ENCODE results near the gene LIMS2. TPM values are rescaled to one million over a fixed set of nuclear protein-coding genes. Genes with fewer than 3 reads are reported as not detected.

The LIMS2 gene, protein sequence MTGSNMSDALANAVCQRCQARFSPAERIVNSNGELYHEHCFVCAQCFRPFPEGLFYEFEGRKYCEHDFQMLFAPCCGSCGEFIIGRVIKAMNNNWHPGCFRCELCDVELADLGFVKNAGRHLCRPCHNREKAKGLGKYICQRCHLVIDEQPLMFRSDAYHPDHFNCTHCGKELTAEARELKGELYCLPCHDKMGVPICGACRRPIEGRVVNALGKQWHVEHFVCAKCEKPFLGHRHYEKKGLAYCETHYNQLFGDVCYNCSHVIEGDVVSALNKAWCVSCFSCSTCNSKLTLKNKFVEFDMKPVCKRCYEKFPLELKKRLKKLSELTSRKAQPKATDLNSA
- total RNA-seq (2014; rRNA removed; shearing (Covaris generic)) = 0.30 and 2.0 TPM in 2 replicates

DNA sequence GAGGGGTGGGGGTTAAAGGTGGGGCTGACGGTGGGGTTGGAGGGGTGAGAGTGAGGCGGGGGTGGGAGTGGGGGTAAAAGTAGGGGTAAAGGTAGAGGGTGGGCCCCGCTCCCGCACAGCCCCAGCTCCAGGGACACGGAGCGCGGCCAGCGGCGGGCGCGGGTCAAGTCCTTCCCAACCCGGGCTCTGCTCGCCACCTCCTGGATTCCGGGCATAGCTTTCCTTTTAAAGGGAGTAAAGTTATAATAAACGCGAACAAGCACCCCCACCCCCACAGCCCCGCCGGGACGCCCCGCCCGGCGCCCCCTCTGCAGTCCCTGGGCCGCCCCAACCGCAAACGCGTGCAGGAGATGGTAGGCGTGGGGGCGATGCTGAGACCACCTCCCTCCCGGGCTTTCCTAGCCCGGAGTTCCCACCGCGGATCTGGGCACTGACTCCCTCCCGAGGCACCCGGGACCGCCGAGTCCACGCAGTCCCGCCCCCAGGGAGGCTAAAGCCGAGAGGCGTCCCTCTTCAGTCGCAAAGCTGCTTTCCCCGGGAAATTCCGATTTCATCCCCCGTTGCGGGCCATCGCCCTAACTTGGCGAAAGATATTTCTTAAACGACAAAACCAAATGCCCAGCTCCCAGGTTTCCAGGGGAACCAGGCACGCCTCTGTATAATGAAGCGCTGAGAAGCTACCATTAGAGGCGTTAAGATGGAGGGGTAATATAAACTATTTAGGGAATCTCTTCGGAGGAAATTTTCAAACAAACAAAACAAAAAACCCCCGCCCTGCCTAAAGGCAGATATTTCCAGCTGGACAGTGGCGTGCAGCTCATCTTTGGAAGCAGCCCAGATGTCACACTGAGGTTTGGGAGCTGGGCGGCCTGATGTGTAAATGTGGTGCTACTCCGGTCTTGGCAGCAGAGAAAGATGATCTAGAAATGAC, at the start of gene LIMS2:
TSS of gene LIMS2 (minus strand) at position 200 of the 931 bp plus-strand sequence. CDS start 506 bp downstream, outside the sequence.
- peak; percentile 67 for DNase-seq (ENCODE audit: low read depth)

DNA sequence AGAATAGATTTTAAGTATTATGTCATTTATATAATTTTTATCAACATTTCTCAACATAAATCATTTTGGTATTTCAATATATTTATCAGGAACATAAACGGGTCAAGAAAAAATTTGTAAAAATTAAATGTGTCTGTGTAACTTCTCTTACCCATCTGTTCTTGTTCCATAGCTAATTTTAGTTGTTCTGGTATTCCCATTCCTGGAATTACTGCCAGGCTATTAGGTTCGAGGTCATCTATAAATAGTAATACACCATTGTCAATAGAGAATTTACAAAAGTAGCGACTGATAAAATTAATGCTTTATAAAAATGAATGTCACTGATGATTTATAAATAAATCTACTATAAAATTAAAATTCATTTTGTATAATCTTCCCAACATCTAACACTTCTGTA, 47.5 kb upstream of the LIMS2 start:
- no peak for DNase-seq (ENCODE audit: low read depth)

DNA sequence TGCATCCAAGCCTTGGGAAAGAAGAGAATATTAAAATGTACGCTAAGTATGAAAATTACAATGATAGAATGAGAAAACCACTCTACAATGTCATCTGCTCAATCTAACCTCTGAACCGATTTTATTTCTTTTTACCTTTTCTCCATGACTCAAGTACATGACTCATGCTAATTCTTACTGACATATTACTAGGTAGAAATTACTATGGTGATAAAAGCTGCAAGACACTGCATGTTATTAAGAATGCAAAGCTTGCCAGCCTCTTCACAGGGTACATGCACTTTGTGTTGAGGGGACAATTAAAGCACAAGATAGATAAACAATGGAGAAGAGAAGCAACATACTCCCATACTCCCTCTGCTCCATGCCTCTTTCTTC, 46.6 kb upstream of the LIMS2 start:
- peak; percentile 84 for DNase-seq (ENCODE audit: low read depth)

DNA sequence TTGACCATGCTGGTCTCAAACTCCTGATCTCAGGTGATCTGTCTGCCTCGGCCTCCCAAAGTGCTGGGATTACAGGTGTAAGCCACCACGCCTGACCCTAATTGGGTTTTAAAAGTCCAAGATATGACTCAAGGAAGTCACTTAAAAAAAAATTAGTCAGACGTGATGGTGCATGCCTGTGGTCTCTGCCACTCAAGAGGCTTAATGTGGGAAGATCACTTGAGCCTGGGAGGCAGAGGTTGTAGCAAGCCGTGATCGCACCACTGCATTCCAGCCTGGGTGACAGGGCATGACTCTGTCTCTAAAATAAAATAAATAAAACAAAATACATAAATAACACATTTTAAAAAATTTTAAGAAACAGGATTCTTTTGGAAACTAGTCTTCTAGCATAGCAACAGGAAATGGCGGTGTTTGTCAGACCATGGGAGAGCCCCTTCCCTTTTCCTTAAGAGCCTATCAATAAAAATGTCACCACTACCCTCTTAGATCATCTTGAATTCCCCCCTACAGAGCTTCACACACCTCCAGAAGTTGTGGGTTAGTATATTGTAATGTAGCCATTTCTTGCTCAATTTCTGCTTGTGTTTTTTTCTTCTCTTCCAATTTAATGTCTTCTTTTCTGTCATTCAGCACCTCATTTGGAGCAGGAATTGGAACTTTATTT, 46.1 kb upstream of the LIMS2 start:
- peak; percentile 94 for DNase-seq (ENCODE audit: low read depth)

DNA sequence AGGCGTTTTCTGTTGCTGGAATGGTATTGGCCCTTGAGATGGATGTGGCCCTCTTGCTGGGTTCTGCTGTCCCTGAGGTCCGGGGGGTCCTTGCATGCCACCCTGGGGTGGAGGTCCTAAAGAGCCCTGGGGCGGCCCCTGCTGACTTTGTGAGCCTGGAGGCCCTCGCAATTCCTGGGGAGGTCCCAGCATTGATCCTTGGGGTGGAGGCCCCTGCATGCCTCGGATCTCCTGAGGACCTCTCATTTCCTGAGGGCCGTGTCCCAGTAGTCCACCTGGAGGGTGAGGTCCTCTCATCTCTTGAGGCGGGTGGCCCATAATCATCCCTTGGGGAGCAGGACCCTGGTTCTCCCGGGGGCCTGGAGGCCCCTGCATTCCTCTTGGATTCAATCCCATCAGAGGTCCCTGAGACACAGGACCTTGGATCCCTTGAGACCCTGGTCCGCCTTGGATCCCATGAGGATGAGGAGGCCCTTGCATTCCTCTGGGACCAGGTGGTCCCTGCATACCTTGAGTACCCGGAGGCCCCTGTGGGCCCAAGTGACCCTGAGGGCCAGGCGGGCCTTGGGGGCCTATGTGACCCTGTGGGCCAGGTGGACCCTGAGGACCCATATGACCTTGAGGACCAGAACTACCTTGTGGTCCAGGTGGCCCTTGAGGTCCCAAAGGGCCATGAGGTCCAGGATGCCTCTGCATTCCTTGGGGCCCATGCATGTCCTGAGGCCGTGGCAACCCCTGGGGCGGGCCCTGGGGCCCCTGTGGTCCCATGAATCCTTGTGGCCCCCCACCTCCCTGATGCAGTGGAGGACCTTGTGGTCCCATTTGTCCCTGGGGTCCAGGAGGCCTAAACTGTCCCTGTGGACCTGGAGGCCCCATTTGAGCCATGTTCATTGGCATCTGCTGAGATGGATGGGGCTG, 44.2 kb upstream of the LIMS2 start:
- no peak for DNase-seq (ENCODE audit: low read depth)

DNA sequence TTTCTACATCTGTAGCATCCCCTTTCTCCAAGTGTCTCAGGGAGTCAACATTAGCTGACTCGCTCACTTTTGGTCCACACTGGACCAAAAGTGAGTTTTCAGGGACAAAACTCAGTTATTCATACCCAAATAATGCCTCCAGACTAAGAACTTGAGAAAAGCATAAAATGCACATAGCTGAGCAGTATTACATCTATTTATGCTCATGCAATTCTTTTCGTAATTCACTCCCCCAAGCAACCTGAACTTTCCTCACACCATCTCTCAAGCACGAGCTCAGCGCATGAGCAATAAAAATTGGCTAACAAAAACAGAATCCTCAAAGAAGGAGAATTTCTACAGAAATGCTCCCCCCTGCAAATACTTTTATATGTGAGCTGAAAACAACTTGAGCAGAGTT, 42.9 kb upstream of the LIMS2 start:
- DNase-seq (ENCODE audit: low read depth) = no peak

DNA sequence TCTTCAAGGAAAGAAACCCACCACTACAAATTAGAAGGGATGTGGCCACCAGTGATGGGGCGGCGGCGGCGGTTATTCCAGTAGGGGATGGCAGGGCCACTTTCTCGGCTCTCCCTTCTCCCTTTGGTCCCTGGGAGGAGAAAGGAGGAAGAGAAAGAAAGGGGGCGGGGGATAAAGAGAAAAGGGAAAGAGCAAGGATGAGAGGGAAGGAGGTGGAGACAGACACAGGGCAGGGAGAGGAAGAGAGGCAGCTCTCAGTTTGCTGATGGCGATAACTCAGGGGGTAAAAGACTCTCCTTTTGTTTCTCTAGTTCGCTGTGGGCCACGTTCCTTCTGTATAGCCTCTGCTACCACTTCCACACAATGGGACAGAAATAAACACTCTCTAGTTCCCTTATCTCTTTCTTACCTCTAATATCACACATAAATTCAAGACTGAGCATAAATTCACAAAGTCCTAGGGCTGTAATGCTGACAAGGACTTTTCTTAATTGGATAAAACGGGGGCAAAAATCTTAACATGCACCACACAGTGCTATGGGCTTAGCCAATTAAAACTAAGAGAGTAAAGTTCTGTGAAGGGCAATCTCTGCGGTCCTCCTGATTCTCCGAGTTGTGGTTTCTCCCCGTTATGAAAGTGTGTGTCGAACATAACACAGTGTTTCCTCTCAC, 40.6 kb upstream of the LIMS2 start:
- DNase-seq (ENCODE audit: low read depth) = no peak

DNA sequence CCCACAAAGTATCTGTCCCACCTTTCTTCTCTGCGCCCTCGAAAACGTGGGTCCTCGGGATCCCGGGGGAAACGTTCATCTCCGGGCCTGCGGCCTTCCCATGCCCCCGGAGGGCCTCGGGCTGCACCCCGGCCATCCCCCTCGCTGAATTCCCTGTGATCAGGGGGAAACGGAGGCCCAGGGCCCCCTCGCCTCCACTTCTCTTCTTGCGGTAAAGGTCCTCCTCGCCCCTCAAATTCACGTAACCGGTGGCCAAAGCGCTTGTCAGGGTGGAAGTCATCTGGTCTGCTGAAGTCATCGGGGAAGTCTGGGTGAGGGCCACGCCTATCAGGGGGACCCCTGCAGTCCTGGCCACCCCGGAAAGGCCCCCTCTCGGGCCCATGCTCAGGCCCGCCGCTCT, 38.2 kb upstream of the LIMS2 start:
- no peak for DNase-seq (ENCODE audit: low read depth)

DNA sequence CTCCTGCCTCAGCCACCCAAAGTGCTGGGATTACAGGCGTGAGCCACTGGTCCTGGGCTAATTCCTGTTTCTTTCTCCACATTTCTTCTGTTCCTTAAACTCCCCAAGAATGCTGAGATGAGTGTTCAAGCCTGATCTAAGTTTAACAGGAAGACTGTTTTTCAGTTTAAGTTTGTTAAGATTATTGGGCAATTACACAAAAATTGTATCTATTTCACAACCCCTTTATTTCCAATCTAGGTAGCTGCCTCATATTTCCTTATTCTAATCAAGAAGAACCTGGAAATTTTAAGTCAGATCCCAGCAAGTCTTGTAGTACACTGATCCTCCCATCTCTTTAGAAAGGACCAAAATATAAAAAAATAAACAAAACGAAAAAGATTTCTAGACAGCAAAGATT, 37.7 kb upstream of the LIMS2 start:
- no peak for DNase-seq (ENCODE audit: low read depth)

DNA sequence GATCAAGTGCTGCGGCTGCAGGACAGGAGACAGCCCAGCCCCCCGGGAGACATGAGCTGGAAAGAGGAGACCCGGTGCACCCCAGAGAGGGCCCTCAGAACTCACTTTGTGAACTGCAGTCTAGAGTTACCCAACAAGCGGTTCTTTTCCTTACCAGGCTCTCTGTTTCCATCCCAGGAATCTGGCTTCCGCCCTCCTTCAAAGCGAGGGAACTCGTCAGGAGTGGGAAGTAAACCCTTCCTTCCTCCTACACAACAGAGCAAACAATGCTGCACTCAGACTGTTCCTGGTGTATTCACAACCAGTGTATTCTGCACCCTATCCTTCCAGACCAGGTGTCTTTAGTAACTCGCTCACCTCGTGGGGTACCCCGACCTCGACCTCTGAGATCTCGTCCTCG, 34.0 kb upstream of the LIMS2 start:
- DNase-seq (ENCODE audit: low read depth) = no peak

DNA sequence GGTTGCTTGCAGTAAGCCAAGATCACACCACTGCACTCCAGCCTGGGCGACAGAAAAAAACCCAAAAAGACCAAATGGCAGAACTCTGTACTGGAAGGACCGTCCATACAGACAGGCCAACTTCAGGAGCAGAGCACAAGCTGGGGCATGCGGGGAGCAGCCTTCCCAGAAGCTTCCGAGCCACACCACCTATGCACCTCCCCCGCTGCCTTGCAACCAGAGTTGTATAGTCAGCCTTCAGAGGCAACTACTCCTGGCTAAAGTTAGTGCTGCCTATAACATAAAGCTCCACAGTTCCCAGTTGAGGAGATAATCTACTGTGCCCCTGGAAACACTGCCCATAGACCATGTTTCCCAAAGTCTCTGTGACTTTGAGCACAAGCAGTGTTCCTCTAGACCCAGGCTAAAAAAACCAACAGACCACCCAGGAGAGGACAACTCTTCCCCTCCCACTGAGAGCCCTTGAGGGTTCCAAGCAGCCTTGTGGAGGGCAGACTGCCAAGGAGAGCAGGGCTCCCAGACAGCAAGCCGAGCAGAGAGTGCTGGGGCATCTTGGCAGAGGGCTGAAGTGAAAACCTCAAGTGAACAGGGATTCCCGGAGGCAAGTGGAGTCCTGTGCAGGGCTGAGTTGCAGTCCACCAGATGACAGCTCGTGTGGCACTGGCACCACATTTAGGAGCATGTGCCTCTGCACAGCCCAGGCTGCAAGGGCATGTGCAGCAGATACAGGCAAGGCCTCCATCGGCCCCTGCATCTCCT, 32.7 kb upstream of the LIMS2 start:
- DNase-seq (ENCODE audit: low read depth) = peak; percentile 11

DNA sequence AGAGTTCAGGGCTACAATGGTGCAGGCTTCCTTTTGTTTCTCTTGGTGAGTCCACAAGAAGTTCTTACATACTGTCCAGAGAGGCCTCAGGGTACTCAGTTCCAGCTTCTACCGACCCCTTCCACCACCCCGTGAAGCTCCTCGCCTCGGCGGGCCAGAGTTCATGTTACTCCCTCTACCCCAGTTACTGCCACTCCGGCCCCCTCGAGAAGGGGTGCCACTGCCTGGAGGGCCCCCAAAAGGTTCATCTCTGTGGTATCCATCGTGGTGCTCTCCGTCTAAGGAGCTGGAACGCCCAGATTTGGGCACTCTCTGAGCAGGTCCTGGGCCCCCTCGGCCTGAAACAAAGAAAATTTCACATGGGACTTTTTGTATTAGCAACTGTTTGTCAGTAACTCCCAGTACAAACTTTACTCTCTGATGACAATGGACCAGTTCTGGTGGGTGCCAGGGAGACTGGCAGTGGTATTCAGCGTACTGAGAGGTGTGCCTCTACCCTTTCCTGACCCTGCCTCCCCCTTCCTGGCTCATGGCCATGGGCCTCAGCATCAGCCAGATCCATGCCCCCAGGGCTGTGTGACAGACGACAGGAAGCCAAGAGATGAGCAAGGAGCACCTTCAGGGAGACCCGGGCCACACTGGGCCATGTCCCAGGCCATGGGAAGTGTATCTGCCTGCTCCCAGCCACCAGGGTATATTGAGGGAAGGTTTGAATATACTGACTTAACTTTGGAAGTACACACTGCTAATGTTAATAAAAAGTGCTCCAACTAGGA, 31.1 kb upstream of the LIMS2 start:
- DNase-seq (ENCODE audit: low read depth) = peak; percentile 6

DNA sequence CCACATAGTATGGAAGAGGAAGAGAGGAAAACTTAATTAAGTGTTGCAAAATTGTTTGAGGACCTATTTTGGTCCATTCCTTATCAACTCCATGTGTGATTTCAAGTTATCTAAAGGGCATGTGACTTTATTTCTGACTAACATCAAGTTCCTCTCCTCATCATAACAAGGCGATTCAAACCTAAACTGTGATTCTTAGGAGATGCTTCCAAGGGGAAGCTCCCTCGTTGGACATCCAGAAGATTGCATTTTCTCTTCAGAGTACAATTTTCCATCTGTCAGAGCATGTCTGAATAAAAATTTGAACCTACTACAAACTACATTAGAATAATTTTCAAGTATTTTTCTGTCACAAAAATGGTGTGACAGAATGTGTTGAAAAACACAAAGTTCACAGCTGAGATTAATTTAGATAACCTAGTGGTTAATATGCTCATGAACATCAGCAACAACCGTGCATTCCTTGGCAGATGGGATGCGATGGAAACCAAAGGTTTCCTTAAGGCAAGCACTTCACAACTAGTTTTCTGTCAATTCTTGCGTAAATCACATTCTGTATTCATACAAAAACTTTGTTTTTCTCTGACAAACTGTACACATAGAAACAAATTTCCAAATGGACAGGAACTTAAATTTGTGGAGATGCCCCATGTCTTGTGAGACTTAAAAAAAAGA, 30.2 kb upstream of the LIMS2 start:
- DNase-seq (ENCODE audit: low read depth) = no peak

DNA sequence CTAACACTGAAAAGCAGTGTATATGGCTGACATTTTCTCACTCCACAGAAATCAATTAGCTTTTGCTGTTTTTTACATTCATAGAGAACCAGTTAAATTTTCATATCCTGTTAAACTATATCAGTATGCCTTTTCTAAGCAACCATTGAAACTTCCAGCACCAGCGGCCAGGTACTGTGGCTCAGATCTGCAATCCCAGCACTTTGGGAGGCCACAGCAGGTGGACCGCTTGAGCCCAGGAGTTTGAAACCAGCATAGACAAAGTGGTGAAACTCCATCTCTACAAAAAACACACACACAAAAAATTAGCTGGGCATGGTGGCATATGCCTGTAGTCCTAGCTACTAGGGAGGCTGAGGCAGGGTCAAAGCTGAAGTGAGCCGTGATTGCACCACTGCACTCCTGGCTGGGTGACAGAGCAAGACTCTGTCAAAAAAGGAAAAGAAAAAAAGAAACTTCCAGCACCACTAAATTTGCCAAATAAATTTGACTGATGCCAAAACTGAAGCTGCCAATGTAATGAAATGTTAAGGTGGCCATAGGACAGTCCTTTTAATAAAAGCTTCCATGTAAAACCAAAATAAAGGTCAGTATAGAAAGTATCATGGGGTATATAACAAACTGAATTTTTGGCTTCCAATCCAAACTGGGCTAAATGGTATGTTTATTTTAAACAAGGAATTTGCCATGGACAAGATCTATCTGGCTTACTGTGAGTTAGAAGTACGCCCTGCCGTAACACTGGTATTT, 29.5 kb upstream of the LIMS2 start:
- DNase-seq (ENCODE audit: low read depth) = no peak

DNA sequence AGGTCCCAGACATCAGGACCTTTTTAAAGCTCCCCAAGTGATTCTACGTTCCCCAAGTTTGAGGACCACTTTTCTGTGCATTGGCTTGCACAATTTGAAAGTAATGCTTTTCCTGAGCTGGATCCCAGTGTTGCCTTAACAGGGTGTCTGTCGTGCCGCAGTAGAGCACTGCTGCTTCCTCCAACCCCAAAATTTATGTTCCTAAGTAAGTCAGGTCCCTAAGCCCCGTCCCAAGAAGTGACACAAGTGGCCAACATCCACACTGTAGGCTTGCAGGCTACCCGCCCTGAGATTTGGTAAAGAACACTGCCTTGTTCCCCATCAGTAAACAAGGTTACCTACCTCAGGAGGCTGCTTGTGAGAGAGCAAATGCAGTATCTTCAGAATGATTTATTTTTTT, 28.0 kb upstream of the LIMS2 start:
- DNase-seq (ENCODE audit: low read depth) = no peak

DNA sequence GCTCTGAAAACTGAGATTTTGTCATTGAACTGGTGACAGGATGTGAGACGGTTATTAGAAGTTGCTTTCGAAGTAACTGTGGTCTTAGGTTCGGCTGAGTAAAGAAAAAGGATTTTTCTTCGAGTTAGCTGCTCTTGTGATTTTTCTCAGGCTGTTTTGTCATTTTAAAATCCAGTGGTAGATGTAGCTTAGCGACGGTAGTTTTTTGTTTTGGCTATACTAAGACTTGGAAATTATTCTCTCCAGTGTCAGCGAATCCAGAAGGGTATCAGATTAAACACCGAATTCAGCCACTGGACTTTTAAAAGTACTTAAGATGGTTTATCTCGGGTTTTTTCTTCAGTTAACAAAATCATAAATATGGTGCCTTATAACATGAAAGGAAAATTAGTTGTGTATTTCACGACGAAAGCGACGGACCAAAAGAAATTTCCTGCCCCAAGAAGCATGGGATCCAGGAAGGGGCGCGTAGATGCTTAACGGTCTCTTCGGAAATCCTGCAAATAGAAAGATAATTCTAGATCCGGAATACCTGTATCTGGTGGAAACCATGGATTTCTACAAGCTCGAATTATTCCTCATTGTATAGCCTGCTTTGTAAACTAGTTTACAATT, 27.2 kb upstream of the LIMS2 start:
- DNase-seq (ENCODE audit: low read depth) = no peak

DNA sequence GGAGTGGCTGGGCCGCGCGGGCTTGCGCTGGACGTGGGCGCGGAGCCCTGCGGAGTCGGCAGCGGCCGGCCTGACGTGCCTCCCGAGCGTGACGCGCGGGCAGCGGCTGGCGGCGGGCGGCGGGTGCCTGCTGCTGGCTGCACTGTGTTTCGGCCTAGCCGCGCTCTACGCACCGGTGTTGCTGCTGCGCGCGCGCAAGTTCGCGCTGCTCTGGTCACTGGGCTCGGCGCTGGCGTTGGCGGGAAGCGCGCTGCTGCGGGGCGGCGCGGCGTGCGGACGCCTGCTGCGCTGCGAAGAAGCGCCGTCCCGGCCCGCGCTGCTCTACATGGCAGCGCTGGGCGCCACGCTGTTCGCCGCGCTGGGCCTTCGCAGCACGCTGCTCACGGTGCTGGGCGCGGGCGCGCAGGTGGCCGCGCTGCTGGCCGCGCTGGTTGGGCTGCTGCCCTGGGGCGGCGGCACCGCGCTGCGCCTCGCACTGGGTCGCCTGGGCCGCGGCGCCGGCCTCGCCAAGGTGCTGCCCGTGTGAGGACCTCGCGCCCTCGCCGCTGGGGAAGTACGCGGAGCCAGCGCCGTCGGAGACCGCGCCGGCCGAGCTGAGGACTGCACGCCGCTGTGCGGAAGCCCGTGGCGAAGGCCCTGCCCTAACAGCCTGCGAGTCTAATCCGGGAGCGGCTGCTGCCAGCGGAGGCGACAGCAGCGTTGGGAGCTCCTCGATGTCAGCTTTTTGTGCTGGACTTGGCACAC, 26.5 kb upstream of the LIMS2 start:
- peak; percentile 74 for DNase-seq (ENCODE audit: low read depth)
